PC-9 (cell line): Measurements from ENCODE around the gene VTN. TPM values are rescaled to one million over a fixed set of nuclear protein-coding genes. Genes with fewer than 3 reads are reported as not detected.

Experiments used
- BruUV-seq: library from RNA; stranded (reverse); fragments of 400-500 nt; replicated peaks from 2 replicates; lab custom pipeline; 2021; lab: Mats Ljungman, UMichigan
- CTCF ChIA-PET: fragments of 300-600 bp; sonication (Branson Sonifier 250); formaldehyde crosslinking; loops from one replicate; lab custom pipeline; 2022; ENCODE audit warnings: antibody characterized with exemption; lab: Charles Lee
- POLR2A ChIA-PET: fragments of 300-600 bp; sonication (Branson Sonifier 250); formaldehyde crosslinking; loops from one replicate; lab custom pipeline; 2022; ENCODE audit warnings: antibody characterized with exemption; ENCODE audit not compliant: unreplicated experiment; lab: Charles Lee
- DNase-seq, 2 experiments: peaks; one replicate each; pipeline versions ENCODE4 v3.0.0 to v3.0.0-alpha.2; 2015 to 2022; ENCODE audit warnings: mixed read lengths in 1 of 2
- H2AFZ ChIP-seq: fragments of 200-600 bp; sonication (generic); 2 replicates; pipeline ENCODE4 v1.8.1; 2017; ENCODE audit warnings: antibody characterized with exemption
- H3F3A ChIP-seq: fragments of 200-600 bp; sonication (generic); 2 replicates; pipeline ENCODE4 v1.8.1; 2017; ENCODE audit warnings: antibody characterized with exemption, mild to moderate bottlenecking, low read depth; ENCODE audit not compliant: insufficient read depth
- H3K27ac ChIP-seq: fragments of 200-600 bp; sonication (generic); 2 replicates; pipeline ENCODE4 v1.6.1; 2016; ENCODE audit warnings: mixed run types
- H3K27me3 ChIP-seq: fragments of 200-600 bp; sonication (generic); 2 replicates; pipeline ENCODE4 v1.6.1; 2016; ENCODE audit warnings: low read depth, mixed run types; ENCODE audit not compliant: insufficient read depth
- H3K36me3 ChIP-seq: fragments of 200-600 bp; sonication (generic); 2 replicates; pipeline ENCODE4 v1.6.1; 2016; ENCODE audit warnings: low read depth, mixed run types
- H3K4me1 ChIP-seq: fragments of 200-600 bp; sonication (generic); replicated peaks from 2 replicates; pipeline ENCODE4 v1.6.1; 2016; ENCODE audit warnings: mixed run types; ENCODE audit not compliant: insufficient read depth
- H3K4me2 ChIP-seq: fragments of 200-600 bp; sonication (generic); 2 replicates; pipeline ENCODE4 v1.6.1; 2017; ENCODE audit warnings: mixed run types
- H3K4me3 ChIP-seq: fragments of 200-600 bp; sonication (generic); 2 replicates; pipeline ENCODE4 v1.6.1; 2016; ENCODE audit warnings: mixed run types
- H3K79me2 ChIP-seq: fragments of 200-600 bp; sonication (generic); 2 replicates; pipeline ENCODE4 v1.6.1; 2017; ENCODE audit warnings: low read depth, mixed run types
- H3K9me2 ChIP-seq: fragments of 200-600 bp; sonication (generic); 2 replicates; pipeline ENCODE4 v1.8.1; 2017; ENCODE audit warnings: mild to moderate bottlenecking; ENCODE audit not compliant: insufficient read depth
- H3K9me3 ChIP-seq: fragments of 200-600 bp; sonication (generic); 2 replicates; pipeline ENCODE4 v1.8.1; 2016; ENCODE audit warnings: low read depth; ENCODE audit not compliant: insufficient read depth
- H4K20me1 ChIP-seq: fragments of 200-600 bp; sonication (generic); 2 replicates; pipeline ENCODE4 v1.8.1; 2017; ENCODE audit not compliant: insufficient read depth
- EZH2 ChIP-seq: fragments of 200-600 bp; sonication (generic); IDR thresholded peaks from 2 replicates; pipeline ENCODE4 v1.8.0; 2017; ENCODE audit warnings: antibody characterized with exemption, low read depth
- intact Hi-C: fragments of 100-400 bp; cut with micrococcal nuclease; formaldehyde crosslinking; loops from one replicate; pipeline ENCODE4 v1.10.0; 2022; ENCODE audit not compliant: unreplicated experiment
- total RNA-seq: library from RNA; stranded (reverse); gene quantifications from 2 replicates; pipeline ENCODE4 v1.2.3, GENCODE V29; 2021
- TF ChIP-seq, protein P1 (sequence below): fragments of 200-600 bp; sonication (generic); conservative IDR thresholded peaks from 2 replicates; pipeline ENCODE4 v1.6.1; 2017; ENCODE audit warnings: mixed run types, antibody characterized with exemption, mild to moderate bottlenecking, moderate library complexity

VTN gene
- total RNA-seq, 1 experiment from 2014 or later = not detected

DNA sequence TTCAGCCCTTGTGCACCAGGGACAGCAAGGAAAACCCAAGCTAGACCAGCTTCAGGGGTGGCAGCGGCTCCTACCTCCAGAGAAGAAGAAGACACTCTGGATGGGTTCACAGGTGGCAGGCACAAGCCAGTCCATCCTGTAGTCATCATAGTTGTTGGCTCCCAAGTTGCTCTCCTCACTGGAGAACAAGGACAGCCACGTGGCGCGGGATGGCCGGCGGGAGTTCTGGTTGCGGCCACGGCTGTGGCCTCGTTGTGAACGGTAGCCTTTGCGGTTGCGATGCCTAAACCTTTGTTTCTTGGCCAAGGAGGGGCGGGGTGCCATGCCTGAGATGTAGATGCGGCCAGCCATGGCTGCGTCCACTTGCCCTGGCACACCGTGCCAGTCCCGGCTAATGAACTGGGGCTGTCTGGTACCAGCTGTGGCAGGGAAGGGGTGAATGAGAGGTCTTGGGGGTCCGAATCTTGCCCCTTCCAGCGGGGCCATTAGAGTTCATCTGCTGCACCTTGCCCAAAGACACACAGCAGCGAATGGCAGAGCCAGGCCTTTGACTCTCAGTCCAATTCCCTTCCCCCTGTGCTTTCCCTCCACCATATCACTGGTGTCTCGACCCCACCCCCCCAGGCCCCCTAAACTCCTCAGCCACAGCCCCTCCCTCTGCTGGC is 2.3 kb downstream of the VTN start:
- no TSS peak for BruUV-seq
- intact Hi-C loops = no loop called here
- Histone ChIP-seq H3K27me3 (no peaks in the 10 kb centered on the region), H4K20me1 (no peaks in the 10 kb centered on the region; the same call in 1 of the 2 replicates), H3K79me2 (no peaks in the 10 kb centered on the region), H3K4me1 (peaks cover 18% of the 10 kb centered on the region), H3K36me3 (0 out of 2 replicates have a peak, but pooled peaks cover 4% of the 10 kb centered on the region), H3K4me3 (no peak overlapping the region), H3K9me2 (no peaks in the 10 kb centered on the region), H3F3A (peaks cover 17% of the 10 kb centered on the region; the same call in 1 of the 2 replicates), H3K27ac (no peak overlapping the region), H3K9me3 (no peaks in the 10 kb centered on the region), H2AFZ (no peak overlapping the region), H3K4me2 (no peak overlapping the region)
- ChIA-PET CTCF (no interaction called here), POLR2A (interaction anchor here (0.7 kb wide), 1 partner anchor 151 kb away, joined by 7 read pairs; no protein-coding TSS in a partner anchor)
- TF ChIP-seq, protein P1, sequence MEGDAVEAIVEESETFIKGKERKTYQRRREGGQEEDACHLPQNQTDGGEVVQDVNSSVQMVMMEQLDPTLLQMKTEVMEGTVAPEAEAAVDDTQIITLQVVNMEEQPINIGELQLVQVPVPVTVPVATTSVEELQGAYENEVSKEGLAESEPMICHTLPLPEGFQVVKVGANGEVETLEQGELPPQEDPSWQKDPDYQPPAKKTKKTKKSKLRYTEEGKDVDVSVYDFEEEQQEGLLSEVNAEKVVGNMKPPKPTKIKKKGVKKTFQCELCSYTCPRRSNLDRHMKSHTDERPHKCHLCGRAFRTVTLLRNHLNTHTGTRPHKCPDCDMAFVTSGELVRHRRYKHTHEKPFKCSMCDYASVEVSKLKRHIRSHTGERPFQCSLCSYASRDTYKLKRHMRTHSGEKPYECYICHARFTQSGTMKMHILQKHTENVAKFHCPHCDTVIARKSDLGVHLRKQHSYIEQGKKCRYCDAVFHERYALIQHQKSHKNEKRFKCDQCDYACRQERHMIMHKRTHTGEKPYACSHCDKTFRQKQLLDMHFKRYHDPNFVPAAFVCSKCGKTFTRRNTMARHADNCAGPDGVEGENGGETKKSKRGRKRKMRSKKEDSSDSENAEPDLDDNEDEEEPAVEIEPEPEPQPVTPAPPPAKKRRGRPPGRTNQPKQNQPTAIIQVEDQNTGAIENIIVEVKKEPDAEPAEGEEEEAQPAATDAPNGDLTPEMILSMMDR = no peak
- no peak for TF ChIP-seq EZH2
- no peak for DNase-seq

- H2AFZ ChIP-seq = no peak overlapping the region
- H3K36me3 ChIP-seq = 0 out of 2 replicates have a peak, but pooled peaks cover 4% of the 10 kb centered on the region
- H3K79me2 ChIP-seq = no peaks in the 10 kb centered on the region
- DNase-seq = no peak
- no peak overlapping the region for H3K27ac ChIP-seq
- H3F3A ChIP-seq = peaks cover 17% of the 10 kb centered on the region; the same call in 1 of the 2 replicates
- no peaks in the 10 kb centered on the region; the same call in 1 of the 2 replicates for H4K20me1 ChIP-seq
- intact Hi-C loops = no loop called here
- H3K27me3 ChIP-seq = no peaks in the 10 kb centered on the region
- no peak overlapping the region for H3K4me3 ChIP-seq
- H3K9me3 ChIP-seq = no peaks in the 10 kb centered on the region
- H3K4me2 ChIP-seq = no peak overlapping the region
- H3K4me1 ChIP-seq = peaks cover 18% of the 10 kb centered on the region
- ChIA-PET POLR2A (no interaction called here), CTCF (interaction anchor here (0.6 kb wide), 1 partner anchor 1565 kb away, joined by 6 read pairs; no protein-coding TSS in a partner anchor)
- TF ChIP-seq, protein P1 = no peak
- TF ChIP-seq EZH2 = no peak
- no peaks in the 10 kb centered on the region for H3K9me2 ChIP-seq
- no TSS peak for BruUV-seq
Observed at GRCh38 chr17:28366605-28367004, 3.5 kb downstream of the VTN start.

GRCh38 chr17:28365487-28365886 is 4.6 kb downstream of the VTN start:
- Histone ChIP-seq H4K20me1 (no peaks in the 10 kb centered on the region; the same call in 1 of the 2 replicates), H2AFZ (no peak overlapping the region), H3K4me2 (no peak overlapping the region), H3K27me3 (no peaks in the 10 kb centered on the region), H3F3A (peaks cover 14% of the 10 kb centered on the region; the same call in 1 of the 2 replicates), H3K9me3 (no peaks in the 10 kb centered on the region), H3K79me2 (no peaks in the 10 kb centered on the region), H3K36me3 (peaks cover 7% of the 10 kb centered on the region; the same call in 1 of the 2 replicates), H3K4me3 (no peak overlapping the region), H3K4me1 (peaks cover 10% of the 10 kb centered on the region), H3K9me2 (no peaks in the 10 kb centered on the region), H3K27ac (no peak overlapping the region)
- no TSS peak for BruUV-seq
- CTCF ChIA-PET = no interaction called here
- no peak for TF ChIP-seq EZH2
- TF ChIP-seq, protein P1 = no peak
- POLR2A ChIA-PET = no interaction called here
- intact Hi-C loops = no loop called here
- no peak for DNase-seq
